Left ventricle myocardium superior (tissue), 1 donor: Measurements from ENCODE around the gene XRCC6. TPM values are rescaled to one million over a fixed set of nuclear protein-coding genes. Genes with fewer than 3 reads are reported as not detected.
A peak's percentile ranks its signal among the peaks of the same experiment; 100 is the strongest.
"Not testable (repeated sequence)": the region's sequence is repeated elsewhere in the genome, so short reads cannot be mapped to it uniquely, and the experiment has no call there.

Experiments used
- ATAC-seq: fragments of 200-7000 bp; cut with Tn5 transposase; one replicate; pipeline ENCODE4 v1.9.1; 2020; ENCODE audit warnings: mild to moderate bottlenecking, moderate library complexity
- DNase-seq: peaks from one replicate; pipeline ENCODE4 v3.0.0-alpha.2; 2020
- intact Hi-C: fragments of 100-400 bp; cut with micrococcal nuclease; formaldehyde crosslinking; loops from one replicate; pipeline ENCODE4 v1.11.0; 2022
- total RNA-seq: library from RNA; stranded (reverse); fragmentation: NEBNext Ultra II Directional; extraction: Animal tissue kit (Norgen Biotek cat#: 25700); gene quantifications from one replicate; pipeline ENCODE4 v1.2.1, GENCODE V29; 2021
- donor health status: DM: no; HTN: yes; CAD: no; lungs with severe emphysema.

The XRCC6 gene
- total RNA-seq, 1 donor from 2014 or later, result 172 TPM

DNA sequence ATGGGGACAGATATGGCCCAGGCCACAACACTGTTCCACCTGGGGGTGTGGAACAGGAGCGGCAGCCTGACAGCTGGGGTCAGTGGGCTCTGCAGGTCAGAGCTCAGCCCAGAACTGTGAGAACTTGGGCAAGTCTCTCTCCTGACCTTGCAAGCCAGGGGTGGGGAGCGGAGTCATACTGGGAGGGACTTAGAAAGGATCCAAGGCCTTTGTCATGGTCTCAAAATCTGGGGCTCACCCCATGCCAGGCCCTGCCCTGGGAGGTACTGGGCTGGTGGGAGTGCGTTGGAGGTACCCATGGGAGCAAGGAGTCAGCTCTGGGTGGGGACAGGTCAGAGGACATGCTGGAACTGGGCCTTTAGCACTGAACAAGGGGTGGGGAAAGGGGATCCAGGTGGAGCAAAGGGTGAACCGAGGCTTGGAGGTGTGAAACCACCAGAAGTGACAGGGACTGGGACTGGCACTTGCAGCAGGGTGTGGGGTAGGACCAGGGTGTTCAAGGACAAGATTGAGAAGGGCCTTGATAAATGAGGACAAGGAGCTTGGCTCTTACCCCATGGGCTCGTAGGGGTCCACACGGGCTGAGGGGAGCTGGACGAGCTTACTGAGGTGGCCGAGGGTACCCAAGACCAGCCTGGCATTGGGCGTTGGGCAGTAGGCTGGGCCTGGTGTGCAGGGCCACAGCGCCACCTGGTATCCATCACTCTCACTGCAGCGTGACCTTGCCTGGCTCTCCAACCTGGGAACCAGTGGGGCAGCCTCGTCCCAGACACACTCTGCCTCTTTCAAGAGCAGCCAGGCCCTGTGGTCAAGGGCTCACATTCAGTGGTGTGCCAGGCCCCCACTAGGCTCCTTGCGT is 24.1 kb upstream of the XRCC6 start:
- peak; percentile 76 for DNase-seq
- intact Hi-C loops, result no loop called here
- ATAC-seq, result peak; percentile 91

DNA sequence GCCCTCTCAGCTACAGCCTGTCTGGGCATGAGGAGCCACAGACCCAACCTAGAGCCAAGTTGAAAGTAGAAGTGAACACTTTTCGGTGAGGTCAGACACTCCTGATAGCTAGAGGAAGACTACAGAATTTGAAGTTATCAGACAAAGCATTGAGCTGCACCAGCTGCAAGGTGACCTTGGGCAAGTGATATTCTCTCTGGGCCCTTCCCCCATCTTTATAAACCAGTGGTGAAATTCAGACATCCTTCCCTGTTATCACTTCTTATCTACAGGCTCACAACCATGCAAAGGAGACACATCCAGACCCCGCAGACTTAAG is 23.5 kb upstream of the XRCC6 start:
- ATAC-seq (no peak), DNase-seq (no peak)
- intact Hi-C loops, result no loop called here

DNA sequence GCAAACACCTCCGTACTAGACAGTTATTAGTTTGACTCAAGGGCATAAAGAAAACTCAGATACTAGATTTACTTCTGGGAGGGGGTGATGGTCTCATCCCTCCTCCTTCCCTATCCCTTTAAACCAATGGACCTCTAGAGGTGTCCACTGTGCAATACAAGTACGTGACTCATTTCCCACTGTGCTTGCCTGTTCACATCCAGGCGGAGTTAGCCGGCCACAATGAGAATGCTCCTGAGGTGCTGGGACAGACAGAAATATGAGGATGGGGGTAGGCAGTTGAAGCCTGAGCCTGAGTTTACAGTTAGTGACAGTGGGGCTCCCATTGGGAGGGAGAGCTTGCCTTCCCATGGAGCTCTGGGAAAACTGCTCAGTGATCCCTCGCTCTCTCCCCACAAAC is 23.0 kb upstream of the XRCC6 start:
- intact Hi-C loops, result no loop called here
- peak; percentile 12 for ATAC-seq
- no peak for DNase-seq

DNA sequence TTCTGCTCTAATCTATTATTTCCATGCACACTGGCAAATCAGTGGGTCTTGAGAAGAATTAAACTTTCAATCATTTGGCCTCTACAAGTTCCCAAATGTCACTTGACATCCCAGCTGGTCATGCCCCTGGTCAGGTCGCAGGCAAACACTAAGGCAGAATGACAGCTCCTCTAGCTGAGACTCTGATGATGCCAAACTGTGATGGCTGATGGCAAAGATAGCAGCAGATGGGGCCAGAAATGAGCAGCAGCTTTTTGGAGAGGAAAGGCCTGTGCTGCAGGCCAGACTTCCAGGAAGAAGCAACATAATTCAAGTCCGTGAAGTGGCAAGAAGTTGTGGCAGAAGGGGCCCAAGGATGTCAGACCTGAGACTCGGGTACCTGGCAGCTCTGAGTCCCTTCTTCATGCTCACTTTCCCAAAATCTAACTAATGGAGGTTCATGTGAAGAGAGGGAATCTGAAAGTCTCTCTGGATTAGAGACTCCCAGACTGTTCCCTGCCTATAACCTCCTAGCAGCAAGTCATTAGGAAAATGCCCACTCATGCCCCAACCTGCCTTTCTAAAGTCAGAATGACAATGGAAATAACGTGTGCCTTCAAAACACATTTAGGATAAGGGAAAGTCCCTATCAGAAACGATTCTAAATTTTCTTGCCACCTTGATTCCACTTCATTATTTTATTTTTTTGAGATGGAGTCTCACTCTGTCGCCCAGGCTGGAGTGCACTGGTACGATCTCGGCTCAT is 22.0 kb upstream of the XRCC6 start:
- DNase-seq (no peak), ATAC-seq (no peak)
- intact Hi-C loops, result no loop called here

DNA sequence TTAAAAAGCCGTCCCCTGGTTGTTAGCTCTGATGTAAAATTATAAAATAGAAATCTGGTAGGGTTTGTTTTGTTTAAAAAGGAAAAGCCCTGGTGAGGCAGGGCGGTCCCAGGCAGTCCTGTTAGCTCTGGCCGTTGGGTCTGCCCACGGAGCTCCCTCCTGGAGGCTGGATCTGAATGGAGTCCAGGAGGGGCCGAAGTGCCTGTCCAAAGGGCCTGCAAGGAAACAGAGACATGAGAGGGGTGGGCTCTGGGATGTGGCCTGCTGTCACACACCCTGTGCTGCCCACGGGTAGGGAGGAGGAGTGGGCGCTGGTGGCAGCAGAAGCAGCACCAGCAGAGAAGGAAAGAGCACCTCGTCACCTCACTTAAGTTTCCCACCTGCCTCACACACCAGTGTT is 20.1 kb upstream of the XRCC6 start:
- ATAC-seq (no peak), DNase-seq (no peak)
- intact Hi-C loops, result no loop called here

DNA sequence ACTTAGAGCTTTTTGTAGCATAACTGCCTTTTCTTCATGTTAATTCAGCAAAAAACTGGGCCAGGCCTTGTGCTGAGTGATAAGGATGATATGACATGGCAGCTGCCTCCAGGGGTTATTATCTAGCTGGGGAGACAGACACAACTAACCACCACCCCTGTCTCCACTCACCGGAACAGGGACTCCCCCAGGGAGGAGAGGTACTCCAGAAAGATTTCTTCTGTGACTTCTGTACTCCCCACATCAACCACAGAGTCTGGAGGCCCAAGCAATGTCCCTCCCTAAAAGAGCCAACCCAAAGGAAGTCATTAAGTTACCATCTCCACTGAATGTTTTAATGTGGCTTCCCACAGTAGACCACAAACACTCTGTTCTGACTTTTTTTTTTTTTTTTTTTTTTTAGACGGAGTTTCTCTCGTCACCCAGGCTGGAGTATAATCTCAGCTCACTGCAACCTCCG is 17.2 kb upstream of the XRCC6 start:
- no peak for DNase-seq
- ATAC-seq, result no peak
- intact Hi-C loops, result no loop called here

DNA sequence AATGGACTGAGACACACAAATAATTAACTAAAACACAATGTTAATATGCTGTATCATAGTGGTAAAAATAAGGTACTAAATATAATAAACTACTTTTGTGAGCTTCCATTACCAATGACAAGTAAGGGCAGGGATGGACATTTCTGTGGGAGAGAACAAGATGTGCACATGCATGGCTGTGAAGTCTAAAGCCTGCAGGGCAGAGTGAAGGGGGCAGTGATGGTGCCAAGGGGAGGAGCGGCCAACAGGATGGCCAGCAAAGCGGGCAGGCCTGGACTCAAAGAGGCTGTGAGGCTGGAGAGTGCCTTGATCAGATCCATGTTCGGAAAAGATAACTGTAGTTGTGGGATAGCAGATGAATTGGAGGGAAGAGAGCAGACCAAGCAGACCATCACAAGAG is 12.7 kb upstream of the XRCC6 start:
- DNase-seq, result peak; percentile 49

DNA sequence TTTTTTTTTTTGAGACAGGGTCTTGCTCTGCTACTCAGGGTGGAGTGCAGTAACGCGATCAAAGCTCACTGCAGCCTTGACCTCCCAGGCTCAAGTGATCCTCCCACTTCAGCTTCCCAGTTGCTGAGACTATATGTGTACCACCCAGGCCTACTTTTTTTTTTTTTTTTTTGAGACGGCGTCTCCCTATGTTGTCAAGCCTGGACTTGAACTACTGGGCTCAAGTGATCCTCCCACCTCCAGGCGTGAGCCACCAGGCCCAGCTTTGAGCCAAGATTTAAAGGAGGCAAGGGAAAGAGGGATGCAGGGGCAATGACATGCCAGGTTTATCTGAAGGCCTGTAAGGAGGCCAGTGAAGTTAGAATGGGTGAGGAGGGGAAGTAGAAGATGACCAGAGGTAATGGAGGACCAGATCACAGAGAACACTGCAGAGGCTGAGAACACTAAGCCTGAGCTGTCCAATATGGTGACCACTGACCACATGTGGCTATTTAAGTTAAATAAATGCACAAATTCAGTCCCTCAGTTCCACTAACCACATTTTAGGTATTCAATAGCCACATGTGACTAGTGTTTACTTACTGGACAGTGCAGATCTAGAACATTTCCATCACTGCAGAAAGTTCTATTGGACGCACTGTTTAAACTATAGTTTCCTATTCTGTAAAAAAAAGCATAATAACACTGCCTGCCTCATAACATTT is 8.3 kb upstream of the XRCC6 start:
- DNase-seq (no peak), ATAC-seq (no peak)
- intact Hi-C loops, result no loop called here

More for the DNA sequence above, 12.7 kb upstream of the XRCC6 start:
- intact Hi-C loops, result no loop called here
- peak; percentile 80 for ATAC-seq

DNA sequence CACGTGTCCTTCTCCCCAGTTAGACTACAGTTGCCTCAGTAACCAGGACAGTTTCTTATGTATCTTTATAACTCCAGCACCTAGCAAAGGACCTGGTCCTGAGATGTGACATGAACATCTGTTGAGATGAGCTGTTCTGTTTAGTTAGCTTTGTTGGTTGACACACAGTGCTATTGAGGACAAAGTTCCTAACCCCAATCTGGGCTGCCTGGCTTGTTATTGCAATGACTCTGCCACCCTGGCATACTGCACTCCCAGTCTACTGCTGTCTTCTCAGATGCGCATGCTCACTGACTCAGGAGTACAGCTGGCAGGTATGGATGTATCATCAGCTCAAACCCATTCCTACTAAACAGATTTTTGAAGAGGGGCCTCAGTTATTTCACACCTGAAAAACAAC is 7.6 kb upstream of the XRCC6 start:
- no peak for ATAC-seq
- DNase-seq, result no peak
- intact Hi-C loops, result no loop called here

DNA sequence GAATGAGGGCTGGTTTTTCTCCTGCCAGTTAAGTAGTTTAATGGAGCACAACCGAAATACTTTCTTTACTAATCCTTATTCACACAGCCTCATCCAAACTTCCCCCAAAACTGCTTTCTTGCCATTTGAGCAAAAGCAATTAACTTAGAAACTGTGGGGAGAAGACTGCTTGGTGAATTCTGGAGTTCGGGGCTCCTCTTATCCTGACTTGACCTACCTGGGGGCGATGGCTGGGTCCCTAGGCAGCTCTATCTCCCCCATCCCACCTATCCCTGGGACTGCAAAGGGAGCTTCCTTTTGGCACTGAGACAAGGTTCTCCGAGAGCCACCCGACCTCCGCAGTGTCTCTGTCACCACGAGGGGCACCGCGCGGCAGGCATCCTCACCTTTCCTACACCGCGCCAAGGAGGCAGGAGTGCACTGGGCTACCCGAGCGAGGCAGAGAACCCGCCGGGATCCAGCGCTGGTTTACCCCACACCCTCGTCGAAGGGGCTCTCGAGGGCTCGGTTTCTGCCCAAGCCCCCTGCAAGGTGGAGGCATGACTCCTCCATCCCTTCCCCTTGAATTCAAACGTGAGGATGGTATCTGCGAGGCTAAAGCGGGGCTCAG is 1.0 kb upstream of the XRCC6 start:
- peak; percentile 36 for ATAC-seq
- intact Hi-C loops, result no loop called here
- peak; percentile 44 for DNase-seq

DNA sequence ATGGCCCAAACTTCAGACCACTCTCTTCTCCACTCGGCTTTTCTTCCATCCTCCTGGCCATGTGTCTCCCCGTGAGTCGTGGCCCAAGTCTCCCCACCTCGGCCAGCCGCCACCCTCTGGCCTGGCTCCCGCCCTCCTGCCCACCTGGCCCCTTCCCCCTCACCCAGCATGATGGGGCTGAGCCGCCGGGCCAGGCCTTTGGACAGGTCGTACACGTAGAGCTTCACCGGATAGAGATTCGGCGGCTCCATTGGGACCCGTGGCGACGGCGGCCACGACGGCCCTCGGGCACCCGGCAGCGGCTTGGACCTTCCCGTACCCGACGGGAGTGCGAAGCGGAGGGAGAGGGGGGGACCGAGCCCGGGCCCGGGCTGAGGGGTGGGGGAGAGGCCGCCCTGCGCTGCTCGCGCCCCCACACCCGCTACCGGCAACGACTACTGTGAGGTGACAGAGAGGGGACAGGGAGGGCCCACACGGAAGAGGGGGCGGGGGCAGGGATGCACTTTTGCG is 451 bp upstream of the XRCC6 start, which contains the start of gene DESI1:
DESI1 (minus strand) TSS at position 455 of the 510 bp plus-strand sequence; CDS start at position 251, 204 bp downstream.
- intact Hi-C loops, result no loop called here
- DNase-seq (no peak), ATAC-seq (no peak)

DNA sequence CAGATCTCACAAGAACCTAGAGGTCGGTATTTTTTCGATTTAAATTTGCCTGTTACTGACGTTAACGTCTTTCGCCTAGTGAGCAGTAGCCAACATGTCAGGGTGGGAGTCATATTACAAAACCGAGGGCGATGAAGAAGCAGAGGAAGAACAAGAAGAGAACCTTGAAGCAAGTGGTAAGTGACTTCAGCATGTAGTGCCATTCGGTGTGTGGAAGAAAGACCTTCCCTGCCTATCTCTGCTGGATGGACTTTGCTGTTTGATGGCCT is 750 bp downstream of the XRCC6 start:
- no peak for DNase-seq
- intact Hi-C loops, result no loop called here
- no peak for ATAC-seq

DNA sequence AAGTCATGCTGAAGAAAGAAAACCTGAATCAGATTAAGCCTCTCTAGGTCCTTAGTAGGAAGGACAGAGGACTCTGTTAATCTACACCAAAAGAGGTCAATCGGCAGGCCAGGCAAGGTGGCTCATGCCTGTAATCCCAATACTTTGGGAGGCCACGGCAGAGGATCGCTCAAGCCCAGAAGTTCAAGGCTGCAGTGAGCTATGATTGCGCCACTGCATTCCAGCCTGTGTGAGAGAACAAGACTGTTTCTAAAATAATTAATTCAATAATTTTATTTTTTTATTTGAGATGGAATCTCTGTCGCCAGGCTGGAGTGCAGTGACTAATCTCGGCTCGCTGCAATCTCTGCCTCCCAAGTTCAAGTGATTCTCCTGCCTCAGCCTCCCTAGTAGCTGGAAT is 4.5 kb downstream of the XRCC6 start:
- ATAC-seq (no peak), DNase-seq (no peak)
- intact Hi-C loops, result no loop called here

DNA sequence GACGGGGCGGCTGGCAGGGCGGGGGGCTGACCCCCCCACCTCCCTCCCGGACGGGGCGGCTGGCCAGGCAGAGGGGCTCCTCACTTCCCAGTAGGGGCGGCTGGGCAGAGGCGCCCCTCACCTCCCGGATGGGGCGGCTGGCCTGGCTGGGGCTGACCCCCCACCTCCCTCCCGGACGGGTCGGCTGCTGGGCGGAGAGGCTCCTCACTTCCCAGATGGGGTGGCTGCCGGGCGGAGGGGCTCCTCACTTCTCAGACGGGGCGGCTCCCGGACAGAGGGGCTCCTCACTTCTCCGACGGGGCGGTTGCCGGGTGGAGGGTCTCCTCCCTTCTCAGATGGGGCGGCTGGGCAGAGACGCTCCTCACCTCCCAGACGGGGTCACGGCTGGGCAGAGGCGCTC is 10.0 kb downstream of the XRCC6 start:
- DNase-seq, intact Hi-C loops, ATAC-seq: not testable (repeated sequence)

DNA sequence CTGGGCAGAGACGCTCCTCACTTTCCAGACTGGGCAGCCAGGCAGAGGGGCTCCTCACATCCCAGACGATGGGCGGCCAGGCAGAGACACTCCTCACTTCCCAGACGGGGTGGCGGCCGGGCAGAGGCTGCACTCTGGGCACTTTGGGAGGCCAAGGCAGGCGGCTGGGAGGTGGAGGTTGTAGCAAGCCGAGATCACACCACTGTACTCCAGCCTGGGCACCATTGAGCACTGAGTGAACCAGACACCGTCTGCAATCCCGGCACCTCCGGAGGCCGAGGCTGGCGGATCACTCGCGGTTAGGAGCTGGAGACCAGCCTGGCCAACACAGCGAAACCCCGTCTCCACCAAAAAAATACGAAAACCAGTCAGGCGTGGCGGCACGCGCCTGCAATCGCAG is 10.5 kb downstream of the XRCC6 start:
- ATAC-seq, DNase-seq, intact Hi-C loops: not testable (repeated sequence)

DNA sequence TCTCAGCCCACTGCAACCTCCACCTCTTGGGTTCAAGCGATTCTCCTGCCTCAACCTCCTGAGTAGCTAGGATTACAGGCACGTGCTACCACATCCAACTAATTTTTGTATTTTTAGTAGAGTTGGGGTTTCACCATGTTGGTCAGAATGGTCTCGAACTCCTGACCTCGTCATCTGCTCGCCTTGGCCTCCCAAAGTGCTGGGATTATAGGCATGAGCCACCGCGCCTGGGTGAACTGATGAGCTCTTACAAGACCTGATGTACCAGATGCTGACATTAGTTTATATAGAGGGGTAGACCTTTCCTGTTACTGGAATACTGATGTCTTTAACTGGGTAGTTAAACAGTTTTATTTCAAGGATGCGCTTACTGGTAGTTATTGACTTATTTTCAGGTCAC is 13.5 kb downstream of the XRCC6 start:
- DNase-seq, ATAC-seq, intact Hi-C loops: not testable (repeated sequence)

DNA sequence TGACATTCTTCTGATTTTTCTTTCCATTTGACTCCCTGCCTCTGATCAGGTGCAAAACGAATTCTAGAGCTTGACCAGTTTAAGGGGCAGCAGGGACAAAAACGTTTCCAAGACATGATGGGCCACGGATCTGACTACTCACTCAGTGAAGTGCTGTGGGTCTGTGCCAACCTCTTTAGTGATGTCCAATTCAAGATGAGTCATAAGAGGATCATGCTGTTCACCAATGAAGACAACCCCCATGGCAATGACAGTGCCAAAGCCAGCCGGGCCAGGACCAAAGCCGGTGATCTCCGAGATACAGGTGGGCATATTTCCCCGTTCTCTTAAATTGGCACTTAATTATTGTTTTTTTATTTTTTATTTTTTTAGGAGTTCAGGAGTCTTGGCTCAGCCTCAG is 15.4 kb downstream of the XRCC6 start:
- intact Hi-C loops, result no loop called here
- DNase-seq (peak; percentile 40), ATAC-seq (peak; percentile 84)

DNA sequence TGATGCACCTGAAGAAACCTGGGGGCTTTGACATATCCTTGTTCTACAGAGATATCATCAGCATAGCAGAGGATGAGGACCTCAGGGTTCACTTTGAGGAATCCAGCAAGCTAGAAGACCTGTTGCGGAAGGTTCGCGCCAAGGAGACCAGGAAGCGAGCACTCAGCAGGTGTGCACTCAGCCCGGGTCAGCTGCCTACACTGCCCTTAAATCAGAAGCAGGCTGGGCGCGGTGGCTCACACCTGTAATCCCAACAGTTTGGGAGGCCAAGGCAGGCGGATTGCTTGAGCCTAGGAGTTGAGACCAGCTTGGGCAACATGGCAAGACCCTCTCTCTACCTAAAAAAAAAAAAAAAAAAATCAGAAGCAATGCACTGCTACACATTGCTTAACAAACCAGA is 16.5 kb downstream of the XRCC6 start:
- DNase-seq, ATAC-seq, intact Hi-C loops: not testable (repeated sequence)

DNA sequence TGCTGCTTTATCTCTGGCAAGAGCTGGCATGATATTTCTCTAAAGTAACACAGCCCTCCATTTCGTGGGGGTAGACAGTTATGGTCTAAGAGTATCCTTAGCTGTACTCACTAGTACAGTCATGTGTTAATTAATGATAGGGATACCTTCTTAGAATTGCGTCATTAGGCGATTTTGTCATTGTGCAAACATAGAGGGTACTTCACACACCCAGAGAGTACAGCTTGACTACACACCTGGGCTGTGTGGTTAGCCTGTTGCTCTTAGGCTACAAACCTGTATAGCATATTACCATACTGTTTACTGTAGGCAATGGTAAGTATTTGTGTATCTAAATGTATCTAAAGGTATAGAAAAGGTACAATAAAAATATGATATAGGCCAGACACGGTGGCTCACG is 17.0 kb downstream of the XRCC6 start:
- peak; percentile 3 for ATAC-seq
- intact Hi-C loops, result no loop called here
- DNase-seq, result no peak
